GM21390 (cell line): ENCODE measurements around the gene WWOX.

ENCODE experiments used
- ATAC-seq: cut with Tn5 transposase; IDR thresholded peaks from one replicate; pipeline ENCODE4 v1.9.1; 2021; ENCODE audit not compliant: unreplicated experiment

Gene WWOX

GRCh38 chr16:78485917-78486257, 386.4 kb downstream of the WWOX start:
- ATAC-seq = no peak

GRCh38 chr16:78487471-78487870, 388.0 kb downstream of the WWOX start:
- ATAC-seq = no peak

- no peak for ATAC-seq
Observed at GRCh38 chr16:78489072-78489471, 389.6 kb downstream of the WWOX start.

GRCh38 chr16:78489631-78490030, 390.2 kb downstream of the WWOX start:
- ATAC-seq = no peak

DNA sequence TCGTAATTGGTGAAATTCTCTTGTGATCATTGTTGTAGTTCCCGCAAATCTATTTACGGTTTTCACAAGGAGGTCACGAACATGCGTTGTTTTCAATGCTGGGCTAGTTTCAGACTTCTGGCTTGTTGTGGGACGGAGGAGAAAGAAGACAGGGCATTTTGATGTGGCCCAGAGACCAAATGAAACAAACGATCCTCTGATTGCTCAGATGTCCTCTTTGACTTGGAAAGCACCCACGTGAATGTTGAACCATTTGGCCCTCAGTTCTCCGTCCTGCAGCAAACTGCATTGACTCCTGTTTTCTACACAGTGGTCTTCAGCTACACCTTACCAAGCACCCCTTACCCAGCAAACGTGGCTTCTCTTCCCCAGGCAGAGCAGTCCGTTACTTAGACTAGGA, 391.0 kb downstream of the WWOX start:
- no peak for ATAC-seq

GRCh38 chr16:78490847-78491246, 391.4 kb downstream of the WWOX start:
- no peak for ATAC-seq

GRCh38 chr16:78493573-78493972, 394.1 kb downstream of the WWOX start:
- no peak for ATAC-seq

GRCh38 chr16:78494105-78494504, 394.7 kb downstream of the WWOX start:
- ATAC-seq = no peak

GRCh38 chr16:78494674-78495073, 395.2 kb downstream of the WWOX start:
- no peak for ATAC-seq

DNA sequence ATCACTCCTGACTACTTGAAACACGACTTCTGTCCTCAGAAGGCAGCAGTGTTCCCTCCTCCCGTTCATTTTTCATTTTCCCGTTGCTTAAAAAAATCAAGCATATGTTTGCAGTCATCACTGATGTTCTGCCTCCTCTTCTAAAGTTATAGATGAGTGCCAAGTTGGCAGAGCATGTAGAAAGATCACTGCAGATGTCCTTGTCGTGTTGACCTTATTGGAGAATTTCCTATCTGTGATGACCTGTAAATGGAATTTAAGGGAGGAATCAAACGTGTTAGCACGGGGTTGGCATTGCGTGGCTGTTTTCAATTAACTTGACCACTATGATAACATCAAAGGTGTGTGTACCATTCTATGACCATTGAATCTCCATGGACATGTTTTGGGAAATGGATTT, 396.7 kb downstream of the WWOX start:
- no peak for ATAC-seq

- ATAC-seq = no peak
Observed at GRCh38 chr16:78499399-78499798, 399.9 kb downstream of the WWOX start.

DNA sequence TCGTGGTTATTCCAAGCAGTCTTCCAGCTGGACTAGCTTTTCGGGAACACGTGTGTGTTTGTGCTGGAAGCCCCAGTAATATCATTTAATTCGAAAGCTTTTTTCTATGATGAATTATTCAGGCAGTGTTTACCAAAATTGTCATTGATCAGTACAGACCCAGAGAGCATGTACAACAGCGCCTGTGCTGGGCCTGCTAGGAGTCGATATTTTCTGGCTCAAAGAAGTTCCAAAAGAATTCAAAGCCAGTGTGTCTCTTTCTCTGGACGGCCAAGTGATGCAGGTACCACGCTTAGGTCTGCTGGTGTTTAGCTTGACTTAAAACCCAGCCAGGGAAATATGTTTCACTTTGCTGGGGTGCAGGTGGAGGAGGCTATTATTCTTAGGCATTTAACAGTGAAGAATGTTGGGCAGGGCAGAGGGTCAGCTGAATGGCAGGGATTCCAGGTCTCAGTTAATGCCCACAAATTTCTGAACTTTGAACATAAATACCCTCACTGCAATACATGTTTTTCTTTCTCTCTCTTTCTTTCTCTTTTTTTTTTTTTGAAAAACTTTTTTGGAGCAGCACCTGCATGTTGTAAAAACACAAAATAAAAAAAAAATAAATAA, 401.3 kb downstream of the WWOX start:
- no peak for ATAC-seq

DNA sequence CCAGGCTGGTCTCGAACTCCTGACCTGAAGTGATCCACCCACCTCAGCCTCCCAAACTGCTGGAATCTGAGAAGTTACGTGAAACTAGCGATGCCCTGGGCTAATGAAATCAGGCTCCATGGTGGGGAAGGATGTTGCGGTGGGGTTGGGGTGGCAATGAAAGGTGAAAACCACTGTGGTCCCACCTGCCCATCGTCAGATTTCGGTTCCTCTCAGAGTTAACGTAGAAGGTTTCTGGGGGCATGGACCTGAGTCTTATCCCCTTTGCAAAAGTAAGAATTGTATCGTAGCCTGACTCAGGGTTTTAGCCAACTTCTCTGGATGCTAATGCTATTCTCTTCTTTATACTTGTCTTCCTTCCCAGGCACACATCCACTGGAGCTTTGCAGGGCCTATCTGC, 402.3 kb downstream of the WWOX start:
- no peak for ATAC-seq

DNA sequence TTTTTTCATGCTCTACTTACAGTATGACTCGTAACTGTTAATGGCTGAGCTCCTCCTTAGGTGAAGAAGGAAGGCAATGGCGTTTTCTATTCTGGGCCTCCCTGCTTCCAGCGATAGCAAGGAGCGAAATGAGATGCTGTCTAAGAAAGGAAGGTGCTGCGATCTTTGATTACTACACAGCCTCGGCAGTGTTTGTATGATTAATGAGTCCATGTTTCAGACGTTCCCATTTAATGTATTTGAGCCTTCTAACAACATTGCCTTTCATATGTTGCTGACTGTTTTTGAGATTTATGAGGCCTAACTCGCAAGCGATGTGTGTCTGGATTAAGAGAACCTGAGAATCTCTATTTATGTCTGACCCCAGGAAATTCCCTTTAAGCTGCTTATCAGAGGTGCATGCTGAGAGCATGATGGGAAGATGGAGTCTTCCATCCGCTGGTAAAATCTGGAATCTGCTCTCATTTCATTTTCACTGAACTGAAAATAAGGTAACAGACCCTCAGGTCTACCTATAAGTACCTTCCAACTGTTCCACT, 403.4 kb downstream of the WWOX start:
- no peak for ATAC-seq

DNA sequence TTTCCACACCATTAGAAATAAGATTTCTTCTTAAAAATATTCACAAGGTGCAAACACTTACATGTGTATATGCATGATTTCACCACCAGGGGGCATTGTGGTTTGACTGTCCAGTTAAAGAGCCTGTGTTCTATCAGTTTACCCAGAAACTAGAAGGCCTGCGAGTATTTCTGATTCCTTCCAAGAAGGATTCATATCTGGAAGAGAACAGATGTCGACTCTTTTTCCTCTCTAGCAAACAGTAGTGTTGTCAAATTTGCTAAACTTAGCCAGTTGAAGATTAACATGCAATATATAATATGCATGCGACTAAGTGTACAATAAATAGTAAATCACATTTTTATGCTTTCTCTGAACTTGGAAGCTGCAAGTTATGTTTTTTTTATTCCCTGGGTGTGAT, 404.1 kb downstream of the WWOX start:
- no peak for ATAC-seq

- ATAC-seq = no peak
Observed at GRCh38 chr16:78504401-78504851, 405.0 kb downstream of the WWOX start.

GRCh38 chr16:78505036-78505435, 405.6 kb downstream of the WWOX start:
- no peak for ATAC-seq

GRCh38 chr16:78505544-78506366, 406.3 kb downstream of the WWOX start:
- no peak for ATAC-seq

DNA sequence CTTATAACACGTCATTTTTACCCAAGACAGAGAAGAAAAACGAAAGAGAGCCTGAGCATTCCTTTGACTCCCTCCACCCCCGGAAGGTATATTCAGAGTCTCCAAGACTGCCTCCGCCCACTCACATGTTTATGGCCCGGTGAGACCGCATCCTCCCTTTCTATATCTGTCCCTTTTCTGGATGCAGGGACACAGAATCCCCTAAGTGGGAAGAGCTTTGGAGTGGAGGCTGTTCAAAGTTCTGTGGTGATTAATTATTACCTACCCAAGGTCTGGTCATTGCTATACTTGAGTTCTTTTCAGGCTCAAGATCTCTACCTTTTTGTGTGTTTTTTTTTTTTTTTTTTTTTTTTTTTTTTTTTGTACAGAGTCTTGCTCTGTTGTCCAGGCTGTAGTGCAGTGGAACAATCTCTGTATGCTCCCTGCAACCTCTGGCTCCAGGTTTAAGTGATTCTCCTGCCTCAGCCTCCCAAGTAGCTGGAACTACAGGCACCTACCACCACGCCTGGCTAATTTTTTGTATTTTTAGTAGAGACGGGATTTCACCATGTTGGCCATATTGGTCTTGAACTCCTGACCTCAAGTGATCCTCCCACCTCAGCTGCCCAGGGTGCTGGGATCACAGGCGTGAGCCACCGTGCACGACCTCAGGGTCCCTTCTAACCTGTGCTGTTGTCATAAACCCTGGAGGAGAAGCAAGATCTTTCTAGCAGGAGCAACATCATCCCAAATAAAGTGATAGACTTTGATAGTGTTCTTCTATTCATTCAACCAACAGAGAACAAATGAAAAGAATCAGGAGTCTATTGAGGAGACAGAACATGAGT, 407.1 kb downstream of the WWOX start:
- no peak for ATAC-seq

GRCh38 chr16:78507576-78507975, 408.1 kb downstream of the WWOX start:
- ATAC-seq = no peak

- ATAC-seq = peak; percentile 60
Observed at GRCh38 chr16:78509965-78510364, 410.5 kb downstream of the WWOX start.

DNA sequence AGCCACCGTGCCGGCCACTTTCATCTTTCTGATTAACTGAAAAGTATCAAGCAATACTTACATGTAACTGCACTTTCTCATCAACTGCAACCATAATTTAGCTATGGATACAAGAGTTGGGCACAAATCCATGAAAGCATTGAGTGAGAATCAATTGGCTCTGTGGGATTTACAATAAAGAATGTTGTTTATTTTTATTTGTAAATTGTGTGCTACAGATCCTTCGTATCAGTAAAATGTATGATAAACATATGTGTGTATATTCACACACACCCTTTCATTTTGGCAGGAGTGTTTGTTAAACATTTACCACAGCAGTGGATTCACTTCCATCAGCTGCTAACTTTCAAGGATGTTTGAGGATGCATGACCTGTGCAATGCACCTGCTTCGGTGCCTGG, 411.0 kb downstream of the WWOX start:
- no peak for ATAC-seq
